Thyroid gland (tissue), 4 donors: ENCODE results near the gene NAA15.

Experiments used
- POLR2A ChIP-seq, 2 donors: fragments of 450-650 bp; IDR thresholded peaks; one replicate each; pipeline ENCODE4 v1.6.1; 2017; ENCODE audit warnings: antibody characterized with exemption in 2 of 2, mild to moderate bottlenecking in 2 of 2, moderate library complexity in 1 of 2
- TF ChIP-seq, protein P1 (sequence below), 6 experiments: fragments of 200-600 bp in 3 of 6; fragments of 450-650 bp in 3 of 6; sonication (generic) in 3 of 6; IDR thresholded peaks; one replicate each; pipeline ENCODE4 v1.5.1; 2016 to 2019; ENCODE audit warnings: antibody characterized with exemption in 6 of 6, mild to moderate bottlenecking in 2 of 6, inconsistent platforms in 1 of 6, moderate library complexity in 1 of 6

DNA sequence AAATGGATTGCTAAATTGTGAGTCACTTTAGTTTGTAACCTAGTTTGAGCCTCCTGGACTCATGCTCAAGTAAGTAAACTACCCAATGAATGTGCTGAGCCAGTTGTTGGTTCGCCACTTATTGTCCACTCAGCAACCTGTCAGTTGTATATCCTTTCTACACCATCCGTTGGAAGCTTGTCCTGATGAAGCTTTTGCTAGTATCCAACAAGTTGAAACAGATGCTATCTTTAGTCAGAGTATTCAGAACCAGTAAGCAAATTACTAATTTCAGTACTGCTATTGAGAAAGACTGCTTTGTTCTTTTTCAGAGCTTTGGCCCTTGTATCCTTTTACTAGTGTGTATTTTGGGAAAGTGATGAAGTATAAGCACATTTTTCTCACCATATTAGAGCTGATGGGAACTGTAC lies 4.3 kb upstream of the NAA15 start:
- TF ChIP-seq, protein P1, sequence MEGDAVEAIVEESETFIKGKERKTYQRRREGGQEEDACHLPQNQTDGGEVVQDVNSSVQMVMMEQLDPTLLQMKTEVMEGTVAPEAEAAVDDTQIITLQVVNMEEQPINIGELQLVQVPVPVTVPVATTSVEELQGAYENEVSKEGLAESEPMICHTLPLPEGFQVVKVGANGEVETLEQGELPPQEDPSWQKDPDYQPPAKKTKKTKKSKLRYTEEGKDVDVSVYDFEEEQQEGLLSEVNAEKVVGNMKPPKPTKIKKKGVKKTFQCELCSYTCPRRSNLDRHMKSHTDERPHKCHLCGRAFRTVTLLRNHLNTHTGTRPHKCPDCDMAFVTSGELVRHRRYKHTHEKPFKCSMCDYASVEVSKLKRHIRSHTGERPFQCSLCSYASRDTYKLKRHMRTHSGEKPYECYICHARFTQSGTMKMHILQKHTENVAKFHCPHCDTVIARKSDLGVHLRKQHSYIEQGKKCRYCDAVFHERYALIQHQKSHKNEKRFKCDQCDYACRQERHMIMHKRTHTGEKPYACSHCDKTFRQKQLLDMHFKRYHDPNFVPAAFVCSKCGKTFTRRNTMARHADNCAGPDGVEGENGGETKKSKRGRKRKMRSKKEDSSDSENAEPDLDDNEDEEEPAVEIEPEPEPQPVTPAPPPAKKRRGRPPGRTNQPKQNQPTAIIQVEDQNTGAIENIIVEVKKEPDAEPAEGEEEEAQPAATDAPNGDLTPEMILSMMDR (IDR thresholded peaks at IDR 0.05) = no peak
- no peak for TF ChIP-seq POLR2A (IDR thresholded peaks at IDR 0.05)
